Suppressor macrophage treated with lipopolysaccharide for 4 hours (primary cell): ENCODE data around the gene TBC1D2.

Experiments used
- DNase-seq: peaks from one replicate; pipeline ENCODE4 v3.0.0-alpha.2; 2020

Gene TBC1D2

DNA sequence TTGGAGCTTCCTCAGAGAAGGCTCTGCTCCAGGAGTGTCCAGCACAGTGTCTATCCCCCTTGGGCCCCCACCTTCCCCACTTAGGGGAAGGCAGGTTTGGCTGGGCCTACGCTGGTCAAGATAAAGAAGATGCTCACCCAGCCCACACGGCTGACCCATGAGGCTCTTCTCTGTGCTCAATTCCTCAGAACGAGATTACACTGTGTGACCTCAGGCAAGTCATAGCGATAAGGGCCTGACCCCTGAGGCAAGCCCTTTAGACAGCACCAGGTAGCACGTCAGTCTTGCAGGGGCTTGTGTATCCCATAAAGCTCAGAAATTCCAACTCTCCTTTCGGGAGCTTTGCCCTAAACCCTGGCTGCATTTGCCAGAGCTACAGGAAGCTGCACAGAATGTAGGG is 95.7 kb downstream of the TBC1D2 start:
- DNase-seq, result no peak

- no peak for DNase-seq
These were observed 96.1 kb downstream of the TBC1D2 start for GRCh38 chr9:98159301-98159700.

DNA sequence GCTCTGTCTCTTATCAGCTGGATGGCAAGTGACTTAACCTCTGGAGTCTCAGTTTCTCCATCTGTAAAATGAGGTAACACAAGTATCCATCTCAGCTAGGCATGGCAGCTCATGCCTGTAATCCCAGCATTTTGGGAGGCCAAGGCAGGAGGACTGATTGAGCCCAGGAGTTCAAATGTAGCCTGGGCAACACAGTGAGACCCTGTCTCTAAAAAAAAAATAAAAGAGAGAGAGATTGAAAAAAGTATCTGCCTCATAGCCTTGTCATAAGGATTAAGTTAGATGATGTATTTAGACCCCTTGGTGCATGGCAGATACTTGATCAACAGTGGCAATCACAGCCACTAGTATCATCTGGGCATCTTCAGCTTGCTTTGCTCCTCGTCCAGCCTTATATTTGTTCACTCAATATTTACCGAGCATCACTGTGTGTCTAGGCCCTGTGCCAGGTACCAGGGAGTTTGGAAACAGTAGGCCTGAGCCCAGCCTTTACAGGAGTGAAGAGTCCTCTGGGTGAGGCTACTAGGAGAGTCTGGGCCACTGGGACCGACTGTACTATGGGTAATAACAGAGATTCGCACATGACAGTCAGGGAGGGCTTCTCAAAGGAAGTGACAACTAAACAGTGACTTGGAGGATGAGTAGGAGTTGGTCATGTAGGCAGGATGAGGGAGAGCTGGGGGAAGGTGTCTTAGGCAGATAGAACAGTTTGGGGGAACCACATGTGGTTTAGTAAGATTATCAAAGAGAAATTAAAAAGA is 97.2 kb downstream of the TBC1D2 start:
- peak; percentile 13 for DNase-seq

DNA sequence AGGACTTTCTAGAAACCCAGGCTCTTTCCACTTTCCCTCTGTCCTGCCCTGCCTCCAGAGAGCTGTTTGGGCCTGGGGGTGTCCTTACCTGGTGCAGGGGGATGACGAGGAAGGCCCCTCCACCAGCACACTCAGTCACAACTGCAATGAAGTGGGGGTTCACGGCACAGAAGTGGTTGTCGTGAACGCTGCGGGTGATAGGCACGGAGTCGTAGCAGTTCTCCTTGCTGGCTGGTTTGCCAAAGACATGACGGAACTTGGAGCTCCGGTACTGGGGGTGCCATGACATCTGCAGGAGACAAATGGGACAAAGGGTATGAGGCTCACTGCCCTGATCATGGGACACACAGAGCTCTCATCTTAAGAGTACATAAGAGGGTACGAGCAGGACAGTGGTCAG is 98.1 kb downstream of the TBC1D2 start:
- DNase-seq, result no peak

- DNase-seq, result no peak
These were observed 100.8 kb downstream of the TBC1D2 start for GRCh38 chr9:98154678-98155077.

DNA sequence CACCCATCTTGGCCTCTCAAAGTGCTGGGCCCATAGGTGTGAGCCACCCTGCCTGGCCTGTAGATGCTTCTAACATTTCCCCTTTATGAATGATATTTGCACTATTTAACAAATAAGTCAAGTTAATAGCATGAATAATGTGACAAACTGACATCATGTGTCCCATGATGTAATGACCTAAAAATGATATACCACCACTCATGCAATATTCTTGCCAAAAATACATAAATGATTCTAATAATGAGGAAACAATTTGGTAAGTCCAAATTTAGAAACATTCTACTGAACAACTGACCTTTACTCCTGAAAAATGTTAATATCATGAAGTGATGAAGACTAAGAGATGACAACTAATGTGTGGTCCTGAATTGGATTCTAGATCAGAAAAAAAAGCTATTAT is 102.9 kb downstream of the TBC1D2 start:
- DNase-seq, result peak; percentile 24

GRCh38 chr9:98150721-98151120 is 104.7 kb downstream of the TBC1D2 start:
- DNase-seq, result peak; percentile 32

DNA sequence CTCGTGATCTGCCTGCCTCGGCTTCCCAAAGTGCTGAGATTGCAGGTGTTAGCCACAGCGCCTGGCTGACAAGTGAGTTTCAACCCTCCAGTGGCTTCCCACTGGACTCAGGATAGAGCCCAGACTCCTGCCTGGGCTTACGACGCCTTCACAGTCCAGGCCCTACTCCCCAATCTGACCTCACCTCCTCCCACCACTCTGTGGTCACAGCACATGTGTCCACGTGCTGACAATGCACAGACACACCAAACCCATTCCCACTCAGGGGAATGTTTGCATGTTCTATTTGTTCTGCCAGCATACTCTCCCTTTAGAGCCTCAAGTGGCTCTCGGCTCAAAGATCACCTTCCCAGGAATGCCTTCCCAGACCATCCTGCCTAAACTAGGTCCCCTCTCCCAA is 105.3 kb downstream of the TBC1D2 start:
- DNase-seq, result peak; percentile 56

DNA sequence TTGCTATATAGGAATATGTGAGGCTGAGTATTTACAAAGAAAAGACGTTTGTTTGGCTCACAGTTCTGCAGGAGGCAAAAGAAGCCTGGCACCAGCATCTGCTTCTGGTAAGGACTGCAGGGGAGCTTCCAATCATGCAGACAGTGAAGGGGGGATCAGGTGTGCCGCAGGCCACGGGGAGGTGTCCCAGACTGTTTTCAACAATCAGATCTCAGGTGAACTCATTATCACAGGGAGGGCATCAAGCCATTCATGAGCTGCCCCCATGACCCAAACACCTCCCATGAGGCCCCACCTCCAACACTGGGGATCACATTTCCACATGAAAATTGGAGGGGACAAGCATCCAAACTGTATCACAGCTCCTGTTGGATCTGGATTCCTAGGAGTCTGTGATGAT is 106.0 kb downstream of the TBC1D2 start:
- no peak for DNase-seq
